Right atrium auricular region (tissue), 2 donors: ENCODE measurements around the gene CALHM3. TPM values are rescaled to one million over a fixed set of nuclear protein-coding genes. Genes with fewer than 3 reads are reported as not detected.

Experiments used
- DNase-seq: peaks from one replicate; pipeline ENCODE4 v3.0.0-alpha.2; 2019; ENCODE audit warnings: low spot score
- H3K27ac ChIP-seq, 2 donors: fragments of 200-600 bp; sonication (generic); 1 replicate in 1 of 2; 2 replicates in 1 of 2; pipeline ENCODE4 v1.5.1; 2016 to 2019
- H3K27me3 ChIP-seq, 2 donors: fragments of 200-600 bp; sonication (generic); one replicate each; pipeline versions ENCODE4 v1.5.1 to v1.6.0; 2017 to 2019
- H3K36me3 ChIP-seq: fragments of 200-600 bp; sonication (generic); one replicate; pipeline ENCODE4 v1.5.1; 2016
- H3K4me1 ChIP-seq, 2 donors: fragments of 200-600 bp; sonication (generic); one replicate each; pipeline versions ENCODE4 v1.5.1 to v1.6.0; 2017 to 2019
- H3K4me3 ChIP-seq, 2 donors: fragments of 200-600 bp; sonication (generic); 1 replicate in 1 of 2; 2 replicates in 1 of 2; pipeline ENCODE4 v1.5.1; 2017 to 2019; ENCODE audit warnings: mild to moderate bottlenecking in 1 of 2, moderate library complexity in 1 of 2
- H3K9me3 ChIP-seq, 2 donors: fragments of 200-600 bp; sonication (generic); one replicate each; pipeline ENCODE4 v1.5.1; 2019
- total RNA-seq, 2 donors: library from RNA; depleted of rRNA; stranded (reverse); fragments of >200 nt; gene quantifications; one replicate each; pipeline ENCODE4 v1.1.0, GENCODE V29; 2016
- TF ChIP-seq, protein P1 (sequence below), 2 donors: fragments of 200-600 bp; sonication (generic); IDR thresholded peaks; one replicate each; pipeline ENCODE4 v1.5.1; 2019; ENCODE audit warnings: antibody characterized with exemption in 2 of 2

Gene CALHM3
- total RNA-seq, 2 donors from 2014 or later = not detected

DNA sequence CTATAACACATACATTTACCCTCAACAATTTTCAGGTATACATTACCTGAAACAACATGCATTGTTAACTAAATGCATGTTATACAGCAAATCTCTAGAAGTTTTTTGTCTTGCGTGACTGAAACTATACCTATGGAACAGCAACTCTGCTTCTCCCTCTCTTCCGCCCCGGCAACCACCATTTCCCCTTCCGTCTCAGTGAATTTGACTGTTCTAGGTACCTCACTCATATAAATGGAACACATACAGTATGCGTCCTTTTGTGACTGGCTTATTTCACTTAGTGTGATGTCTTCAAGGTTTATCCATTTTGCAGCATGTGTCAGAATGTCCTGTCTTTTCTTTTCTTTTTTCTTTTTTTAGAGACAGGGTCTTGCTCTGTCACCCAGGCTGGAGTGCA, 49.4 kb downstream of the CALHM3 start:
- H3K36me3 ChIP-seq = peaks cover 72% of the 10 kb centered on the region
- no peak overlapping the region for H3K27ac ChIP-seq
- no peak for DNase-seq
- no peak overlapping the region for H3K4me3 ChIP-seq
- no peaks in the 10 kb centered on the region for H3K9me3 ChIP-seq
- no peaks in the 10 kb centered on the region for H3K4me1 ChIP-seq
- no peaks in the 10 kb centered on the region for H3K27me3 ChIP-seq
- TF ChIP-seq, protein P1, sequence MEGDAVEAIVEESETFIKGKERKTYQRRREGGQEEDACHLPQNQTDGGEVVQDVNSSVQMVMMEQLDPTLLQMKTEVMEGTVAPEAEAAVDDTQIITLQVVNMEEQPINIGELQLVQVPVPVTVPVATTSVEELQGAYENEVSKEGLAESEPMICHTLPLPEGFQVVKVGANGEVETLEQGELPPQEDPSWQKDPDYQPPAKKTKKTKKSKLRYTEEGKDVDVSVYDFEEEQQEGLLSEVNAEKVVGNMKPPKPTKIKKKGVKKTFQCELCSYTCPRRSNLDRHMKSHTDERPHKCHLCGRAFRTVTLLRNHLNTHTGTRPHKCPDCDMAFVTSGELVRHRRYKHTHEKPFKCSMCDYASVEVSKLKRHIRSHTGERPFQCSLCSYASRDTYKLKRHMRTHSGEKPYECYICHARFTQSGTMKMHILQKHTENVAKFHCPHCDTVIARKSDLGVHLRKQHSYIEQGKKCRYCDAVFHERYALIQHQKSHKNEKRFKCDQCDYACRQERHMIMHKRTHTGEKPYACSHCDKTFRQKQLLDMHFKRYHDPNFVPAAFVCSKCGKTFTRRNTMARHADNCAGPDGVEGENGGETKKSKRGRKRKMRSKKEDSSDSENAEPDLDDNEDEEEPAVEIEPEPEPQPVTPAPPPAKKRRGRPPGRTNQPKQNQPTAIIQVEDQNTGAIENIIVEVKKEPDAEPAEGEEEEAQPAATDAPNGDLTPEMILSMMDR (IDR thresholded peaks at IDR 0.05) = no peak

DNA sequence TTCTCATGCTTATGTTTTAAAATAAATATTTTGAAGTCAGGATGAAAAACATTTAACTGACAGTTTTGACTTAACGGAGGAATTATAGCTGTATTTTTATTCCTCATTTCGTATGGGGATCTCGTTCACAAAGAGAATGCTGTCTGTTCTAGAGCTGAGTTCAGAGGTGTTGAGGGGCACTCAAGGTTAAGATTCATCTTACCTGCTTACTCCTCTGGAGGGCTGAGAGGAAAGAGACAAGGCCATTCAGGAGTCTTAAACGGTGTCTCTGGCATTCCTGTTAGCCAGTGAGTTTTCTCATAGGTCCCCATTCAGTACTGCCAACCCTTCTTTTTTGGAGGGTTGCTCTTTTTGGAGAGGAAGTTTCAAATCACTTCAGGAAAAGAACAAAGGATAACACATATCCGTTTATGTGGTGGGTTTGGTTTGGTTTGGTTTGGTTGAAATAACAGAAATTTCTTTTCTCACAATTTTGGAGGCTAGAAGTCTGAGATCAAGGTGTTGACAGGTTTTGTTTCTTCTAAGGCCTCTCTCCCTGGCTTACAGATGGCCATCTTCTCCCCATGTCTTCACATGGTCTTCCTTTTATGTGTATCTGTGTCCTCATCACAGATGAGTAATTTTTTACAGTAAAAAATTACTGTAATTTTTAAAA, 49.9 kb downstream of the CALHM3 start:
- TF ChIP-seq, protein P1 (IDR thresholded peaks at IDR 0.05) = no peak
- Histone ChIP-seq H3K4me3 (no peak overlapping the region), H3K4me1 (no peaks in the 10 kb centered on the region), H3K27ac (no peak overlapping the region), H3K9me3 (no peaks in the 10 kb centered on the region), H3K36me3 (peaks cover 73% of the 10 kb centered on the region), H3K27me3 (no peaks in the 10 kb centered on the region)
- no peak for DNase-seq

DNA sequence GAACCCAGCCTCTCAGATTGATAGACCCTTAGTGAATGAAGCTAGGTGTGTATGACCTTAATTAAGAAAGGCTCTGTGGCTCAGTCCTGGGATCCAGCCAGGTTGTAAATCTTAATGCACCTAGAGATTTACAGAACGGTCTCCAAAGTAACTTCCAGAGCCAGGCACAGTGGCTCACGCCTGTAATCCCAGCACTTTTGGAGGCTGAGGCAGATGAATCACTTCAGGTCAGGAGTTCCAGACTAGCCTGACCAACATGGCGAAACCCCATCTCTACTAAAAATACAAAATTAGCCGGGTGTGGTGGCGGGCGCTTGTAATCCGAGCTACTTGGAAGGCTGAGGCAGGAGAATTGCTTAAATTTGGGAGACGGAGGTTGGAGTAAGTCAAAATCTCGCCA, 51.2 kb downstream of the CALHM3 start:
- H3K27me3 ChIP-seq = no peaks in the 10 kb centered on the region
- H3K27ac ChIP-seq = no peak overlapping the region
- TF ChIP-seq, protein P1 (IDR thresholded peaks at IDR 0.05) = no peak
- DNase-seq = no peak
- peaks cover 76% of the 10 kb centered on the region for H3K36me3 ChIP-seq
- H3K4me3 ChIP-seq = no peak overlapping the region
- H3K4me1 ChIP-seq = no peaks in the 10 kb centered on the region
- H3K9me3 ChIP-seq = no peaks in the 10 kb centered on the region

DNA sequence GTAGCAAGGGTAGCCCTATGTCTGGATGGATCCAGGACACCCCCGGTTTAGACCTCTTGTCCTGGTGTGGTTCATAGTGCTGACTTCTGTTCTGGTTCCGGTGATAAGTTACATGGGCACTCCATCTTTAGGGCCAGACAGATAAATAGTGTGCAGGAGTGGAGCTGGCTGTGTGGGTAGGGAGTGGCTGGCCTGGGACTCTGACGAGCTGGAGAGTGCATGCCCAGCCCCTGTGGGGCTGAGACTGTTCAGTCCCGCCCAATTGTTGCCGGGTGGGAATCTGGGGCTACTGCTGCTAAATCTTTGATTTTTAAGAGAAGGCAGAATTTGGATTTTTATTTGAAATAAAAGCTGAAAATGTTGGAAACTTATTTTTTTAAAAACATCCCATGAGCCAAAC, 55.3 kb downstream of the CALHM3 start:
- H3K9me3 ChIP-seq = no peaks in the 10 kb centered on the region
- H3K4me3 ChIP-seq = no peak overlapping the region
- H3K27me3 ChIP-seq = no peaks in the 10 kb centered on the region
- peaks cover 88% of the 10 kb centered on the region for H3K36me3 ChIP-seq
- DNase-seq = no peak
- H3K4me1 ChIP-seq = no peaks in the 10 kb centered on the region
- no peak overlapping the region for H3K27ac ChIP-seq
- TF ChIP-seq, protein P1 (IDR thresholded peaks at IDR 0.05) = no peak

Other genes starting within 250 kb of the CALHM3 start
- not detected for gene RPEL1, start 233.4 kb downstream of the CALHM3 start, total RNA-seq
- gene INA, start 202.1 kb downstream of the CALHM3 start, total RNA-seq = not detected
- 10 to 100 TPM in 1 of 2 donors, 1 to 10 TPM in 1; 4.5 to 10.4 TPM for gene PCGF6, start 128.1 kb downstream of the CALHM3 start, total RNA-seq
- gene TAF5, start 111.3 kb downstream of the CALHM3 start, total RNA-seq = 1 to 10 TPM; 2.0 to 2.2 TPM
- gene ATP5MK, start 82.8 kb downstream of the CALHM3 start, total RNA-seq = 1,000 to 10,000 TPM in 1 of 2 donors, 100 to 1,000 TPM in 1; 554 to 1,203 TPM
- 10 to 100 TPM in 1 of 2 donors, 1 to 10 TPM in 1; 7.2 to 11.2 TPM for gene PDCD11, start 82.6 kb downstream of the CALHM3 start, total RNA-seq
- gene CALHM2, start 26.9 kb downstream of the CALHM3 start, total RNA-seq = 10 to 100 TPM; 23.8 to 57.7 TPM
- not detected for gene CALHM1, start 20.3 kb downstream of the CALHM3 start, total RNA-seq
- gene NEURL1, start 14.5 kb upstream of the CALHM3 start, total RNA-seq = under 1 TPM in 1 of 2 donors, not detected in 1; 0.12 TPM